IPS DF 4.7 (cell line): ENCODE data around the gene TRPC1.

Experiments
- DNase-seq: peaks from one replicate; pipeline ENCODE4 v3.0.0-alpha.2; 2013; ENCODE audit warnings: low spot score; ENCODE audit errors: extremely low read depth

The TRPC1 gene

DNA sequence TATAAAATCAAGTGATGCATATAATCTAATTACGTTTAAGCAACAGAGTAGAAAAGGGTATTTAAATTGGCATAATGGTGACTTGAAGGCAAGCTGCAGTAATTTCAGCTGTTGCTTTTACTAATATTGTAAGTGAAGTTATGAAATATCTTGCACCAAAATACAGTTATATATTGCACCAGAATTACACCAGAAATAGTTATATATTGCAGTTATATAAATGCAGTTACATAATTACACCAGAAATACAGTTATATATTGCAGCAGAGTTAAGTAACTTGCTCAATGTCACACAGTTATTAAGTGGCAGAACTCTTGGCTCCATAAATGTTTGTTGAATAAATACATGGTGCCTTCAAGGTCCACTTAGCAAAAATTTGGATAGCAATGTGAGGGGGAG is 113.7 kb downstream of the TRPC1 start:
- no peak for DNase-seq

DNA sequence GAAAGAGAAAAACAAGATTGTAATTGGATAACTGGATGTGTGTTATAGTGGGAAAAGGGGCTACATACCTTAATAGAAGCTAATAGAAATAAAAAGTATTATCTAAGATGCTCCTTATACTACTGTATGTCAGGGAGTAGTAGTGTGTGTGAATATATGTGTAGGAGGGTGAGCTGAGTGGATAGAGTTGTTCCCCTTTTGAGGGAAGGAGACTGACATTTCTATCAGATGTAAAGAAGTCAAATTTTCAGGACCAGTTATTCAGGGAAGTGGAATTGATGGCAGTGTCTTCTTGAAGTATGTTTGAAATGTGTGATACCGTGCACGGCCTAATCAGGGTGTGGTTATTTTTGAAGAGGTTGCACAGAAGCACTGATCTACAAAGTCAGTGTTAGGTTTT is 116.0 kb downstream of the TRPC1 start:
- no peak for DNase-seq

DNA sequence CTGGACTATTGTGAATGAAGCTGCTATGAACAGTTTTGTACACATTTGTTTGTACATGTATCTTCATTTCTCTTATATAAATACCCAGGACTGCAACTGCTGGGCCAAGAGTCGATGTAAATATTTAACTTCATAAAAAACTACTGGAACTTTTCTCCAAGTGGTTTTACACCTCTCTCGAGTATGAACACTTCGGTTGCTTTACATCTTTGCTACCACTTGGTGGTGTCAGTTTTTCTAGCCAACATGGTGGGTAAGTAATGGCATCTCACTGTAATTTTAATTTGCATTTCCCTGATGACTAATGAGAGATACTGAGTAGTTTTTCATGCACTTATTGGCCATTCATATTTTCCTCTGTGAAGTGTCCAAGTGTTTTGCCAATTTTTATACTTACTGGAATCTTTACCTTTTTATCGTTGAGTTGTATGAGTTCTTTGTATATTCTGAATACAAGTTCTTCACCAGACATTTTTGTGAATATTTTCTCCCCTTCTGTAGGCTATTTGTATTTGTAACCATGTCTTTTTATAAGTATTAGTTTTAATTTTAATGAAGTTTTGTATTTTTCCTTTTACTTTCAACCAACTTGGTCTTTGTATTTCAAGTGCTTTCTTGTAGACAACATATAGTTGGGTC is 120.6 kb downstream of the TRPC1 start:
- no peak for DNase-seq

DNA sequence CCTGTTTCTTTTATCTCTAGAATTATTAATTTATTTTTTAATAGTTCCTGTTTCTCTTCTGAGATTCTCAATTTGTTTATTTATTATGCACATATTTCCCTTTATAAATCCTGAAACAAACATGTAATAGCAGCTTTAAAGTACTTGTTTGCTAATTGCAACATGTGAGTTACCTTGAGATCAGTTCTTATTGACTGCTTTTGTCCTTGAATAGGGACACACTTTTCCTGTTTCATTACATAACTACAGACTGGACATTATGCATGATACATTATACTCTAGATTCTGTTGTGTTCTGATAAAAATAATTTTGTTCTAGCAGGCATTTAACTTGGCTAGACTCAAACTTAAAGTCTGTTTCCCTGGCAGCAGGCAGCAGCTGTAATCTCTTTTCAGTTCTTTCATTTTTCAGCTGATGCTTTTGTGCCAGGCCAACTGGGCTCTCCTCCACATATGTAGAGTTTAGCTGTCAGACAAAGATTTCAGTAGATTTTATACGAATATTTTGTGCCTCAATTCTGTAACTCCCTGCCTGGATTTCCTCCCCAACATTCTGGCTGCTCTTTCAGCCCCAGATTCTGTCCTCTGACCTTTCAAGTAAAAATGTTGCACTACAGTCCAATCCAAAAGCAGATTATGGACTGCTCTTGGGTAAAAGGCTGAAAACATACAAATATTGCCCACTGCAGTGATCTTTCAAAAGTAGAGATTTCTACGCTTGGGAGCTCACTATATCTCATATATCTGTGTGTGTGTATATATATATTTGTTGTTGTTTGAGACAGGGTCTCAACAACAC is 123.1 kb downstream of the TRPC1 start:
- DNase-seq, result no peak

DNA sequence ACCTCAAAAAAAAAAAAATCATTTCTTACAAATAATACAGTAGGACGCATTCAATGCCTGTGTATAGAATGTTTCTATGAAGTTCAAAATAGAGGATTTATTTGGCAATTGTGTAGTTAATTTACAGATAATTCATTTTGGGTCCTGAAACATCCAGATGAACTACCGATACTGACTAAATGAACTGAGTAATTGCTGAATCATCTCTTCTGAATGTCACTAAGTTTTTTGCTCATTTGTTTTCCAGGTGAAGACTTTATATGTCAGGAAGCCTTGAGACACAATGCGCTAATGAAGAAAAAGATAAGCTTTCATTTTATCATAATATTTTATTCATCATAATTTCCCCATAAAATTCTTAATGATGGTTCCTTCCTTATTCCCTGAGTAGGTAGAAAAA is 125.3 kb downstream of the TRPC1 start:
- no peak for DNase-seq

DNA sequence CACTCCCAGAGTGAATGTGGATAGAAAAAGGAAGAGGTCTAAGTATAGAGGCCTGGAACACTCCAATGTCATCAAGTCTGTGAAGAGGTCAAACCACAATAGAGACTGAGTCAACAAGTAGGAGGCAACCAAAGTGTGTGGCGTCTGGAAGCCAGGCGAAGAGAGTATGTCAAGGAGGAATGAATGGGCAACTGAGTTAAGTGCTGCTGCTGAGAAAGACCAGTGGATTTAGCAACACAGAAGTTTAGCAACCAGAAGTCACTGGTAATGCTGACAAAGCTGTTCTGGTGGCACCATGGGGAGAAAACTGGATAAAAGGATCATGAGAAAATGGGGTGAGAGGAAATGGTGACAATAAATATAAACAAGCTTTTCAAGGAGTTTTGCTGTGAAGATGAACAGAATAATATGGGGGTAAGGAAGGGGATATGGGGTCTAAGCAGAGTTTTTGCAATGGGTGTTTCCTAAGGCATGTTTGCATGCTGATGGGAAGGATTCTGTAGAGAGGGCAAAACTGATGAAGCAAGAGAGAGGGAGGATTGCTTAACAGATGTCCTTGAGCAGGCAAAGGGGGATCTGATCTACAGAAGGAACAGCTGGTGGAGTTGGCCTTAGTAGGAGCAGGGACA is 126.7 kb downstream of the TRPC1 start:
- no peak for DNase-seq

DNA sequence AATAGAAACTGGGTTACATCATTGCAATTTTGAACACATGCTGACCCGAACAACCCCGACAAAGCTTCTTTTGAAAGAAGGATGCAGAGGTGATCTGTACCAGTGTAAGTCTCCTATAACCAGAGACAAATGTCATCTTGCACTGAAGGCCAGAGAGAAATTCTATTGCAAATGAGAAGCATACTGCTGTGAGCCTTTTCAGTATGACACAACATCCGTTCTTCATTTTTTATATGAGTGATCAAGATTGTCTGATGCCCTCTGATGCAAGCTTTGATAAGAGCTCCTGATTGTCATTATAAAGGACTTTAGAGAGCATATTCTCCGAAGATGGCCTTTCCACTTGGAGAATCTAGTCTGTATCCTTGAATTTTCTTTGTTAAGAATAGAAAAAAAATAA is 128.2 kb downstream of the TRPC1 start:
- no peak for DNase-seq

DNA sequence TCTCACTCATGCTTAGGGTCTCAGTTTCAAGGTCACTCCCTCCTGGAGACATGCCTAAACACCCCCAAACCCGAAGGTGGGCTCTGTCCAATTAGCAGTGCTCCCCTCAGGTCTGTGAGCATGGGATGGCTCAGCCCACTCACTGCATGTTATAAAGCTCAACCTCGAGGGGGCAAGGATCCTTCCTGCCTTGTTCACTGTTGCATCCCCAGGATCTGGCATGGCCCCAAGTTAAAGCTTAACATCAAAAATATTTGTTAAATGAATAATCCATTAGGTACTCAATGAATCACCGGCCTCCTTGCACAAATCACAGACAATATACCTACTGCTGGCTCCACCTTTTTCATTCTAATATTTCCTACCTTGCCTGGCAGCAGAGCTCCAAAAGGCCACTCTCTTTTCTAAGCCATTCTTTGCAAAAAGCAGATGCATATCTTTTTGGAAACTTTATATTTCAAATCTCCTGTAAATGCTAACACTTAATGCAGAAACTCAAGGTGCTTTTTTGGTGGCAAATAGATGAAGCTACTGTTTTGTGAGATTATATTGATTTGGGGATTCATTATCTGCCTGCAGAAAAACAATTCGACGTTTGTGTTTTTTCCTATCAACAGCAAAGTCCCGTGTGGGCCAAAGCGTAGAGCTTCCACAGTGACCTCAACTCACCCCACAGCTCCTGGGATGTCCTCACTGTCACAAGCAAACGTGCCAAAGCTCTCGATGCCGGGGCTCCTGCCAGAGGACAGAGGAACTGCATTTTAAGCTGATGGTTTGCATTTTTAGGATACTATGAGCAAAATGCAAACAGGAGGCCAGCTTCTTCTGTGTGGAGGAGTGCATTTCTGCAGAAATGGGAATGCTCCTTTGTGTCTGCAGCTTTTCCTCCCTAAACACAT is 129.7 kb downstream of the TRPC1 start:
- no peak for DNase-seq

DNA sequence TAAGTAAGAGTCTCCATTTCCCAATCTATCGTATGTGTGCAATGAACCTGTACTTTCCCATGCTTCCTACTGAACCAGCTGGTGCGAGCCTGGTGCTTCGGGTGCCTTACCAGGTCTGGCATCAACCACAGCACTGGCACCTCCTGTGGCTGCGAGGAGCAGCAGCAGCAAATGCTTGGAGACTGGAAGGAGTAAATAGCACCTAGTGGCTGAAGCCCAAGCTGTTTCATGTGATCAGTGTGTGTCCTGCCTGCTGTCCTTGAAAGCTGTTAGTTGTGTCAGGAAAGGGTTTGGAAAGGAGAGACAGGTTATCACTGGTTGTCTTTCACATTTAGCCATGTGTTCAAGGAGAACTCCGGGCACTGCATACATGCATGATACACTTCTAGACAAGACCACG is 133.2 kb downstream of the TRPC1 start:
- DNase-seq, result no peak
